ENCODE measurements around the gene BANP.

The BANP gene

GRCh38 chr16:88055356-88055755 lies 104.1 kb downstream of the BANP start:
- DNase-seq = no peak

GRCh38 chr16:88056212-88056611 lies 105.0 kb downstream of the BANP start:
- no peak for DNase-seq

GRCh38 chr16:88057656-88058055 lies 106.4 kb downstream of the BANP start:
- DNase-seq = no peak

- DNase-seq = no peak
Measured at GRCh38 chr16:88058136-88058535, 106.9 kb downstream of the BANP start.

- no peak for DNase-seq
Measured at GRCh38 chr16:88058817-88059216, 107.6 kb downstream of the BANP start.

GRCh38 chr16:88059701-88060386 lies 108.6 kb downstream of the BANP start:
- no peak for DNase-seq

- no peak for DNase-seq
Measured at GRCh38 chr16:88060524-88061219, 109.4 kb downstream of the BANP start.

GRCh38 chr16:88061346-88062110 lies 110.3 kb downstream of the BANP start:
- DNase-seq = no peak

- no peak for DNase-seq
Measured at GRCh38 chr16:88062341-88063210, 111.3 kb downstream of the BANP start.

- DNase-seq = no peak
Measured at GRCh38 chr16:88063211-88063773, 112.1 kb downstream of the BANP start.

GRCh38 chr16:88064011-88064888 lies 113.0 kb downstream of the BANP start:
- DNase-seq = no peak

GRCh38 chr16:88064889-88065746 lies 113.9 kb downstream of the BANP start:
- DNase-seq = no peak

- DNase-seq = no peak
Measured at GRCh38 chr16:88065747-88066142, 114.5 kb downstream of the BANP start.

- no peak for DNase-seq
Measured at GRCh38 chr16:88066234-88066633, 115.0 kb downstream of the BANP start.

GRCh38 chr16:88066680-88067529 lies 115.7 kb downstream of the BANP start:
- no peak for DNase-seq

GRCh38 chr16:88067530-88068411 lies 116.5 kb downstream of the BANP start:
- DNase-seq = no peak

GRCh38 chr16:88068476-88069396 lies 117.5 kb downstream of the BANP start:
- no peak for DNase-seq

All from CD4-positive, alpha-beta T cell treated with Interleukin-4 for 1 hour (primary cell).